HG03196 (cell line): ENCODE results near the gene CALU.

ENCODE experiments used
- ATAC-seq: cut with Tn5 transposase; IDR thresholded peaks from one replicate; pipeline ENCODE4 v1.9.1; 2021; ENCODE audit not compliant: unreplicated experiment

Gene CALU

GRCh38 chr7:128745706-128746105, 6.5 kb downstream of the CALU start:
- ATAC-seq, result no peak

GRCh38 chr7:128747327-128748079, 8.3 kb downstream of the CALU start:
- no peak for ATAC-seq

DNA sequence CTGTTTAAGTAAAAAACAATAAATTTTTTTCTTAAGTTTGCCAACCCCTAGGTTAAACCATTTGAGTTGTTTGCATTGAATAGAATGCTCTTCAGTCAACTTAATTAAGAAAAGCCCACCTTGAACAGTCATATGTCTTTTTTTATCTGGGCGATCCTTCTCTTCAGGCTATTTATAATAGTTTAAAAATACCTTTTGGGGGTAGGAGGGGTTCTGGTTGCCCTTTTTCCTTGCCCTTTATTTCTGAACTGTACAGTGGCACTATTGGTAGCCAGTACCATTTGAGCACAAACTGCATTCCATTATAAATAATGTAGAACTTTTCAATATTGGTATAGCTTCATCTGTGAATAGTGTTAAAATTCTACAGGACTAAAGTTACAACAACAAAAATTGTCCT, 13.1 kb downstream of the CALU start:
- no peak for ATAC-seq

- ATAC-seq, result no peak
Observed at GRCh38 chr7:128755075-128755818, 16.1 kb downstream of the CALU start.

DNA sequence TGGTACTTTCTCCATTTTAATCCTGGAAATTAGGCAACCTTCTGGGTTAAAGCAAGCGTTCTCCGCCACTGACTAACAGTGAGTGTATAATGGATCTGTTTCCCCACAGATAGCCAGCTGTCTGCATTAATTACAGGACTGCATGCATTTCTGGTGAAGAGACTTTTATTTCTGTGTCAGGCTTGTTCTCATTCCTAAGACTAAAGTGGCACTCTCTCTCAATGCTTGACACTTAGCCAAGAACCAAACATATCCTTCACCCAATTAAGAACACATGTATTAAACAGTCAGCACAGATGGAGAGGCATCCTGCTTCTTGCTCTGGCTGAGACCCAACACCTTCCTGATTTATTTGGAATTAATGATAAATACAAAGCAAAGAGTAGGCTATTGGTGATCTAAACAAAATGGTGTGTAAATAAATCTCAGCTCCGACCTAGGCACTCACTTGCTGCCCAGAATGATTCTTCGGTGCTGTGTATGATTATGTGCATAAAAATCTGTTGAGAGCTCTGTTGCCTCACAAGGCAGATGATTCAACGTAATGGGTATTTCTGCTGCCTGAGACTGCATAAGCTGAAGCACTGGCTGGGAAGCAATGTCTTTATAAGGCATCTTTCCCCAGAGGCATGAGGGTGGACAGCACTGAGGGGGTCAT, 16.8 kb downstream of the CALU start:
- ATAC-seq, result no peak

- no peak for ATAC-seq
Observed at GRCh38 chr7:128757203-128757602, 18.0 kb downstream of the CALU start.

- no peak for ATAC-seq
Observed at GRCh38 chr7:128758553-128758952, 19.4 kb downstream of the CALU start.

- no peak for ATAC-seq
Observed at GRCh38 chr7:128759242-128759641, 20.1 kb downstream of the CALU start.

- ATAC-seq, result no peak
Observed at GRCh38 chr7:128763541-128763940, 24.4 kb downstream of the CALU start.

- ATAC-seq, result no peak
Observed at GRCh38 chr7:128767475-128768110, 28.4 kb downstream of the CALU start.

DNA sequence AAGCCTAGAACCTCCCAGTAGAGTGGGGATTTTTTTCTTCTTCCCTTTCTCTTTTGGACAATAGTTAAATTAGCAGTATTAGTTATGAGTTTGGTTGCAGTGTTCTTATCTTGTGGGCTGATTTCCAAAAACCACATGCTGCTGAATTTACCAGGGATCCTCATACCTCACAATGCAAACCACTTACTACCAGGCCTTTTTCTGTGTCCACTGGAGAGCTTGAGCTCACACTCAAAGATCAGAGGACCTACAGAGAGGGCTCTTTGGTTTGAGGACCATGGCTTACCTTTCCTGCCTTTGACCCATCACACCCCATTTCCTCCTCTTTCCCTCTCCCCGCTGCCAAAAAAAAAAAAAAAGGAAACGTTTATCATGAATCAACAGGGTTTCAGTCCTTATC, 31.1 kb downstream of the CALU start:
- ATAC-seq, result no peak

GRCh38 chr7:128773604-128774003, 34.4 kb downstream of the CALU start:
- ATAC-seq, result no peak

DNA sequence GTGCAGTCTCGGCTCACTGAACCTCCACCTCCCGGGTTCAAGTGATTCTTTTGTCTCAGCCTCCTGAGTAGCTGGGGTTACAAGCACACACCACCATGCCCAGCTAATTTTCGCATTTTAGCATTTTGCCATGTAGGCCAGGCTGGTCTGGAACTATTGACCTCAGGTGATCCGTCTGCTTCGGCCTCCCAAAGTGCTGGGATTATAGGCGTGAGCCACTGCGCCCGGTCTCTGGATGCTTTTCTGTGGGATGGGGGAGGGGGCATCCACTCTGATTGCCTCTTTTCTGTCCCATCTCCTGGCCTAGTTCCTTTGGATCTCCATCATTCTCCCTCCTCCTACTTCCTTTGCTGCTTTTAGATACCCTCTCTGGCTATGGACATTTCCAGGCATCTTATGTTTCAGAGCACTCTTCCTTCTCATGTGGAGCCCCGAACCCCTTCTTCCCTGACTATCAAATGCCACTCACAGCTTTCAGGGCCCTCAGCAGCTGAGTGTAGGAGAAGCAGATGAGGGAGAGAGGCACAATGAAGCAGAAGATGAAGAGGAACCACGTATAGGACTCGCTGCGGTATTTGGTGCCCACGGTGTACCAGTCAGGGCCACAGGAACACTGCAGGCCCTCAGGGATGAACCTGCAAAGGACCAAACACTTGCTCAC, 35.0 kb downstream of the CALU start:
- ATAC-seq, result no peak

DNA sequence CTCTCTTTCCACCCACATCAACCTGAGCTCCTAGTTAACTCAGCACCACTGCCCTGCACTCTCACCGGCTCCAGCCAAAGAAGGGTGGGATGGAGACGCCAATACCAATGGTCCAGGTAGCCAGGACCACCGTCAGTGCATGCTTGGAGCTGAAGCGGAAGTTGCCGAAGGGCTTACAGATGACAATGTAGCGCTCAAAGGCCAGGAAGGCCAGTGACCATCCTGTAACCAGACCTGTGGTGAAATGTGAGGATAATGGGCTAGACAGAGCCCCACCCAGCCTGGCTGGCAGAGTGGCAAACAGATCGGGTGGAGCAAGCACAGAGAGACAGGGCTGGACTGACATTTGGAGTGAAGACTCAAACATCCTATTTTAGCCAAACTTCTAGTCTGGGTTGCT, 35.8 kb downstream of the CALU start:
- no peak for ATAC-seq

- no peak for ATAC-seq
Observed at GRCh38 chr7:128775744-128776474, 36.8 kb downstream of the CALU start, which contains the start of gene OPN1SW. Gene OPN1SW (minus strand): TSS chr7:128775794. CDS start chr7:128775781, 13 bp downstream.

DNA sequence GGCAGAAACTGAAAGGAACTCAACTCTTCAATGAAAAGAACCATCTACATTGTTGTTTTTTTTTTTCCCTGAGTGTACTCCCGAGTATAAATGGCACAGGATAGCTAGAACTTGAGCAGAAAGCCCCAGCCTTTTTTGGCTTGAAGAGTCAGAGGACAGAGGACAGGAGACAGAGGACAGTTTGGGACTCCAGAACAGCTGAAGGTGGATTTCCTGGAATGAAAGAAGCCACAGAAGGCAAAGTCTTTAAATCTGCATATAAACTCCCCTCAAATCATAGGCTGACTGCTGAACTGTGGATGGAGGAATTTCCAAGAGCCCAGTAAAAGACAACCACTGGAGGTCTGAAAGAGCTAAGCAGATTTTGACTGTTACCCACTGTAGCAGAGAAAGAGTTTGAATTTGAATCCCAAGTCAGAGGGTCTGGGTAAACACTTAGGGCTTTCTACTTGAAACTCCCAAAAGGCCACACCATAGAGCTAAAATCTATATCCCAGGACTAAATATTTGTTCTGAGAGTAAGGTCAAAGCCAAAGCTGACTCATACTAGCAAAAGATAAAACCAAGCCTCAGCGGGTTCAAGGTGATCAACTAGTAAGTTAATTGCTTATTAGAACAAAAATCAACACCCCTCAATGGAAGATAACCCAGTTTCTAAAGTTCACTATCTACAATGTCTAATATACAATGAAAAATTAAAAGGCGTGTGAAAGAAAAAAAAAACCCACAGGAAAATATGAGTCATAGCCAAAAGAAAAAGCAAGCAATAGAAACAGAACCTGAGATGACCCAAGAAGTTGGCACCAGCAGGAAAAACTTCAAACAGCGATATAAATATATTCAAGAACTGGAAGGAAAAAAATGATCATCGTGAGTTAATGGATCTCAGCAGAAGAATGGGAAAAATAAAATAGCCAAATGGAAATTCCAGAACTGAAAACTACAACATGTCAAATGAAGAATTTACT, 38.3 kb downstream of the CALU start:
- ATAC-seq, result no peak

- no peak for ATAC-seq
Observed at GRCh38 chr7:128778946-128779345, 39.8 kb downstream of the CALU start.

- ATAC-seq, result no peak
Observed at GRCh38 chr7:128781126-128781525, 42.0 kb downstream of the CALU start.

DNA sequence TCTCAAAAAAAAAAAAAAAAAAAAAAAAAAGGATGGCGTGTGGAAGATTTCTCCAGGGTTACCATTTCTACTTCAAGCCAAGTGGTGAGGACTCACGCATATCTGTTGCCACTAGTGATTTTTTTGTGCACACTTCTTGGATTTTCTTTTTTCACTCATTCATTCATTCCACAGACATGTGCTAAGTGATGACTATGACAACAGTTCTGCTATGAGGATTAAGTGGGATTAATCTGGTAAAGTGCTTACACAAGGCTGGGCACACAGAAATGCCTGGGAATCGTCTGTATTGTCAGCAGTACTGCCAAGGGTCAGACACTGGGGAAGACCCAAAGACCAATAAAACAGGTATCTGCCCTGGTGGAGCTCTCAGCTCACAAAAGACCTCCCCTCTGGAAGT, 42.7 kb downstream of the CALU start:
- ATAC-seq, result no peak
